Sigmoid colon (tissue), 7 donors: ENCODE measurements around the gene PSMG3. TPM values are rescaled to one million over a fixed set of nuclear protein-coding genes. Genes with fewer than 3 reads are reported as not detected.

Experiments
- DNase-seq: peaks from one replicate; pipeline ENCODE4 v3.0.0-alpha.2; 2019
- H3K27ac ChIP-seq, 4 donors: fragments of 200-600 bp; sonication (generic); one replicate each; pipeline ENCODE4 v1.5.1; 2016 to 2019; ENCODE audit warnings: mild to moderate bottlenecking in 1 of 4
- H3K27me3 ChIP-seq, 3 donors: fragments of 200-600 bp; sonication (generic); one replicate each; pipeline ENCODE4 v1.5.1; 2019; ENCODE audit warnings: mild to moderate bottlenecking in 1 of 3
- H3K36me3 ChIP-seq, 4 donors: fragments of 200-600 bp; sonication (generic); one replicate each; pipeline ENCODE4 v1.5.1; 2016 to 2019
- H3K4me1 ChIP-seq, 4 donors: fragments of 200-600 bp; sonication (generic); one replicate each; pipeline ENCODE4 v1.5.1; 2017 to 2019
- H3K4me3 ChIP-seq, 4 donors: fragments of 200-600 bp; sonication (generic); one replicate each; pipeline ENCODE4 v1.5.1; 2017 to 2019; ENCODE audit warnings: mild to moderate bottlenecking in 2 of 4, moderate library complexity in 1 of 4
- H3K9me3 ChIP-seq, 4 donors: fragments of 200-600 bp in 3 of 4; sonication (generic) in 3 of 4; one replicate each; pipeline versions ENCODE4 v1.5.1 to v1.6.1; 2013 to 2019
- CTCF ChIP-seq, 4 experiments: fragments of 450-650 bp in 3 of 4; fragments of 200-600 bp in 1 of 4; IDR thresholded peaks; one replicate each; pipeline ENCODE4 v1.5.1; 2016 to 2019; ENCODE audit warnings: antibody characterized with exemption in 4 of 4, mild to moderate bottlenecking in 3 of 4, moderate library complexity in 2 of 4
- EP300 ChIP-seq, 4 donors: sonication (generic); formaldehyde crosslinking; IDR thresholded peaks; one replicate each; pipeline ENCODE4 v1.6.1; 2017; ENCODE audit warnings: antibody characterized with exemption in 4 of 4
- POLR2A ChIP-seq, 2 donors: fragments of 450-650 bp; IDR thresholded peaks; one replicate each; pipeline ENCODE4 v1.6.1; 2016; ENCODE audit warnings: antibody characterized with exemption in 2 of 2, mild to moderate bottlenecking in 2 of 2, moderate library complexity in 2 of 2
- POLR2AphosphoS5 ChIP-seq, 4 donors: sonication (generic); formaldehyde crosslinking; IDR thresholded peaks; one replicate each; pipeline ENCODE4 v1.6.1; 2017; ENCODE audit warnings: antibody characterized with exemption in 4 of 4
- WGBS, 2 donors: extraction: QIAGEN DNeasy Blood & Tissue Kit; methylation state at CpG; one replicate each; pipeline ENCODE4 v1.1.7; 2013; 5-methylcytosine and 5-hydroxymethylcytosine counted together
- intact Hi-C: fragments of 100-400 bp; cut with DNase I; formaldehyde crosslinking; loops from one replicate; pipeline ENCODE4 v1.15.1; 2023
- polyA plus RNA-seq, 3 donors: library from polyadenylated mRNA; stranded (reverse); fragments of 200-250 nt; gene quantifications; one replicate each; pipeline ENCODE4 v1.2.3, GENCODE V29; 2013
- total RNA-seq, 4 donors: library from RNA; depleted of rRNA; stranded (reverse); fragments of >200 nt; gene quantifications; one replicate each; pipeline ENCODE4 v1.1.0, GENCODE V29; 2016
- donor health status: healthy with polysubstance abuse.
- donor health status: Bipolar disorder and iron deficiency.
- donor health status: healthy.

Gene PSMG3
- total and polyA plus RNA-seq, 7 donors = 23.3 to 68.0 (median 50.5) TPM

GRCh38 chr7:1601956-1602355 lies 32.1 kb upstream of the PSMG3 start:
- peaks cover 4 to 54% (median 13%) of the 10 kb centered on the region in 3 donors for H3K27me3 ChIP-seq
- 60 to 80% methylated on average over 24 of the region's 24 CpGs for WGBS, 2 donors
- H3K27ac ChIP-seq = no peak overlapping the region
- no peaks in the 10 kb centered on the region for H3K9me3 ChIP-seq
- TF ChIP-seq POLR2AphosphoS5 (IDR thresholded peaks at IDR 0.05) (no peak), EP300 (IDR thresholded peaks at IDR 0.05) (no peak), CTCF (IDR thresholded peaks at IDR 0.05) (no peak)
- intact Hi-C loops = no loop called here
- H3K36me3 ChIP-seq = no peaks in the 10 kb centered on the region
- H3K4me3 ChIP-seq = no peak overlapping the region
- no peaks in the 10 kb centered on the region for H3K4me1 ChIP-seq
- no peak for DNase-seq

- no peak for DNase-seq
- H3K27ac ChIP-seq = no peak overlapping the region
- WGBS, 2 donors = 78 to 85% methylated on average over 29 of the region's 29 CpGs
- no peak for TF ChIP-seq CTCF (IDR thresholded peaks at IDR 0.05)
- TF ChIP-seq POLR2AphosphoS5 (IDR thresholded peaks at IDR 0.05) = no peak
- no peak for TF ChIP-seq EP300 (IDR thresholded peaks at IDR 0.05)
- TF ChIP-seq POLR2A (IDR thresholded peaks at IDR 0.05) = no peak
- no peaks in the 10 kb centered on the region for H3K4me1 ChIP-seq
- H3K36me3 ChIP-seq = no peaks in the 10 kb centered on the region
- peaks cover 11 to 63% (median 29%) of the 10 kb centered on the region in 3 donors for H3K27me3 ChIP-seq
- intact Hi-C loops = no loop called here
- H3K9me3 ChIP-seq = no peaks in the 10 kb centered on the region
- H3K4me3 ChIP-seq = no peak overlapping the region
These were observed 30.0 kb upstream of the PSMG3 start for GRCh38 chr7:1599640-1600395.

- H3K4me1 ChIP-seq = no peaks in the 10 kb centered on the region
- intact Hi-C loops = no loop called here
- peaks cover 11 to 56% (median 27%) of the 10 kb centered on the region in 3 donors for H3K27me3 ChIP-seq
- no peak overlapping the region for H3K4me3 ChIP-seq
- DNase-seq = no peak
- no peak overlapping the region for H3K27ac ChIP-seq
- TF ChIP-seq EP300 (IDR thresholded peaks at IDR 0.05) (no peak), CTCF (IDR thresholded peaks at IDR 0.05) (no peak), POLR2AphosphoS5 (IDR thresholded peaks at IDR 0.05) (no peak), POLR2A (IDR thresholded peaks at IDR 0.05) (no peak)
- H3K36me3 ChIP-seq = no peaks in the 10 kb centered on the region
- 84 to 88% methylated on average over 12 of the region's 12 CpGs for WGBS, 2 donors
- no peaks in the 10 kb centered on the region for H3K9me3 ChIP-seq
These were observed 29.3 kb upstream of the PSMG3 start for GRCh38 chr7:1598961-1599639.

GRCh38 chr7:1598286-1598685 lies 28.5 kb upstream of the PSMG3 start:
- H3K27me3 ChIP-seq = peaks cover 11 to 56% (median 27%) of the 10 kb centered on the region in 3 donors
- no peak for TF ChIP-seq POLR2AphosphoS5 (IDR thresholded peaks at IDR 0.05)
- no peak for TF ChIP-seq POLR2A (IDR thresholded peaks at IDR 0.05)
- no peak for TF ChIP-seq EP300 (IDR thresholded peaks at IDR 0.05)
- no peak for TF ChIP-seq CTCF (IDR thresholded peaks at IDR 0.05)
- intact Hi-C loops = no loop called here
- H3K27ac ChIP-seq = no peak overlapping the region
- H3K4me1 ChIP-seq = no peaks in the 10 kb centered on the region
- H3K4me3 ChIP-seq = no peak overlapping the region
- H3K36me3 ChIP-seq = no peaks in the 10 kb centered on the region
- 68 to 86% methylated on average over 7 of the region's 7 CpGs for WGBS, 2 donors
- H3K9me3 ChIP-seq = no peaks in the 10 kb centered on the region
- no peak for DNase-seq
